GM12878 (cell line): ENCODE measurements around the gene CD79A. TPM values are rescaled to one million over a fixed set of nuclear protein-coding genes. Genes with fewer than 3 reads are reported as not detected.

Source experiments
- ATAC-seq: fragments of 200-7000 bp; cut with Tn5 transposase; 3 replicates; pipeline ENCODE4 v1.9.1; 2020; ENCODE audit warnings: mild to moderate bottlenecking, moderate library complexity
- BruUV-seq: library from RNA; stranded (reverse); fragments of 400-500 nt; replicated peaks from 2 replicates; lab custom pipeline; 2021; lab: Mats Ljungman, UMichigan
- CTCF ChIA-PET: fragments of 300-600 bp; sonication (Branson Sonifier 250); formaldehyde crosslinking; extraction: SDS; loops from one replicate; lab custom pipeline; 2021; ENCODE audit warnings: inconsistent platforms; lab: Yijun Ruan, JAX
- POLR2A ChIA-PET: fragments of 350-600 bp; formaldehyde crosslinking; extraction: SDS; loops from one replicate; lab custom pipeline; 2021; ENCODE audit warnings: inconsistent platforms; lab: Charles Lee
- RAD21 ChIA-PET: fragments of 300-600 bp; sonication (Branson Sonifier 250); formaldehyde crosslinking; loops from one replicate; lab custom pipeline; 2023; ENCODE audit warnings: antibody characterized with exemption; ENCODE audit not compliant: unreplicated experiment; lab: Charles Lee
- SMC1A ChIA-PET: fragments of 300-600 bp; sonication (Branson Sonifier 250); formaldehyde crosslinking; loops from one replicate; lab custom pipeline; 2023; ENCODE audit not compliant: unreplicated experiment, uncharacterized antibody; lab: Charles Lee
- DNase-seq: peaks from one replicate; pipeline ENCODE4 v3.0.0-alpha.2; 2011; ENCODE audit warnings: low read depth, low spot score
- FAIRE-seq: peaks from 3 replicates; lab custom pipeline; 2011; peaks lifted over from hg19 to GRCh38; lab: Jason Lieb, UNC
- H2AFZ ChIP-seq: 2 replicates; pipeline ENCODE4 v1.6.0; 2011; ENCODE audit warnings: low read depth, low read length, control low read depth; ENCODE audit not compliant: control insufficient read depth
- H3K27ac ChIP-seq: 2 replicates; pipeline ENCODE4 v1.5.1; 2011; ENCODE audit warnings: control low read depth; ENCODE audit not compliant: control insufficient read depth, insufficient read depth
- H3K27me3 ChIP-seq, 2 experiments: replicated peaks in 1 of 2; 2 replicates each; pipeline versions ENCODE4 v1.6.0 to v1.6.1; 2011; ENCODE audit warnings: low read length in 1 of 2; ENCODE audit not compliant: control insufficient read depth in 2 of 2, insufficient read depth in 2 of 2
- H3K36me3 ChIP-seq, 2 experiments: 2 replicates each; pipeline ENCODE4 v1.5.1; 2011; ENCODE audit warnings: low read length in 1 of 2; ENCODE audit not compliant: control insufficient read depth in 2 of 2, insufficient read depth in 2 of 2
- H3K4me1 ChIP-seq: 2 replicates; pipeline ENCODE4 v1.6.1; 2011; ENCODE audit warnings: mild to moderate bottlenecking, low read length, moderate library complexity, mixed read lengths; ENCODE audit not compliant: control insufficient read depth, insufficient read depth
- H3K4me2 ChIP-seq: 2 replicates; pipeline ENCODE4 v1.6.0; 2011; ENCODE audit warnings: control low read depth; ENCODE audit not compliant: control insufficient read depth, insufficient read depth
- H3K4me3 ChIP-seq: fragments of 200-600 bp; sonication (generic); 2 replicates; pipeline ENCODE4 v1.5.1; 2016
- H3K79me2 ChIP-seq: 2 replicates; pipeline ENCODE4 v1.6.0; 2011; ENCODE audit warnings: low read length; ENCODE audit not compliant: control insufficient read depth, insufficient read depth
- H3K9ac ChIP-seq: 2 replicates; pipeline ENCODE4 v1.8.0; 2011; ENCODE audit warnings: low read length, control low read depth, mixed read lengths; ENCODE audit not compliant: control insufficient read depth, insufficient read depth
- H3K9me3 ChIP-seq: replicated peaks from 3 replicates; pipeline ENCODE4 v1.5.1; 2011; ENCODE audit warnings: mild to moderate bottlenecking, low read length; ENCODE audit not compliant: control insufficient read depth, insufficient read depth
- H4K20me1 ChIP-seq: 2 replicates; pipeline ENCODE4 v1.6.0; 2011; ENCODE audit not compliant: control insufficient read depth, insufficient read depth
- BRCA1 ChIP-seq: IDR thresholded peaks from 2 replicates; pipeline ENCODE4 v1.6.1; 2011; ENCODE audit warnings: low read depth, low read length, improper control_type of control experiment
- CBFB ChIP-seq: IDR thresholded peaks from 2 replicates; pipeline ENCODE4 v1.6.1; 2016; ENCODE audit warnings: antibody characterized with exemption, low read depth
- CREB1 ChIP-seq: IDR thresholded peaks from 2 replicates; pipeline ENCODE4 v1.6.1; 2012; ENCODE audit warnings: low read depth, mild to moderate bottlenecking, inconsistent platforms
- EED ChIP-seq: sonication (generic); IDR thresholded peaks from 2 replicates; pipeline ENCODE4 v1.6.1; 2016; ENCODE audit warnings: antibody characterized with exemption, low read depth
- HDAC6 ChIP-seq: fragments of 200-600 bp; sonication (generic); IDR thresholded peaks from one replicate; pipeline ENCODE4 v1.8.0; 2017; ENCODE audit warnings: antibody characterized with exemption; ENCODE audit not compliant: unreplicated experiment
- KAT2A ChIP-seq: conservative IDR thresholded peaks from 2 replicates; pipeline ENCODE4 v1.6.1; 2011; ENCODE audit warnings: low read depth, low read length; ENCODE audit not compliant: control insufficient read depth
- MXI1 ChIP-seq: fragments of 150-350 bp; IDR thresholded peaks from 2 replicates; pipeline ENCODE4 v1.6.1; 2011; ENCODE audit warnings: low read depth, mild to moderate bottlenecking, inconsistent platforms, low read length, improper control_type of control experiment
- MYC ChIP-seq: IDR thresholded peaks from 2 replicates; pipeline ENCODE4 v1.6.1; 2011; ENCODE audit warnings: mild to moderate bottlenecking, low read length, moderate library complexity, inconsistent platforms; ENCODE audit not compliant: insufficient read depth, insufficient replicate concordance, insufficient read length, severe bottlenecking
- NR2F1 ChIP-seq: fragments of 450-650 bp; conservative IDR thresholded peaks from 2 replicates; pipeline ENCODE4 v1.6.1; 2017; ENCODE audit warnings: mild to moderate bottlenecking
- POLR2A ChIP-seq: IDR thresholded peaks from 2 replicates; pipeline ENCODE4 v1.6.1; 2011; ENCODE audit warnings: low read depth, mild to moderate bottlenecking, low read length
- RUNX3 ChIP-seq: IDR thresholded peaks from 2 replicates; pipeline ENCODE4 v1.6.1; 2012; ENCODE audit warnings: low read length, inconsistent platforms
- YBX1 ChIP-seq: fragments of 450-650 bp; IDR thresholded peaks from 2 replicates; pipeline ENCODE4 v1.6.1; 2016; ENCODE audit warnings: antibody characterized with exemption
- ZNF384 ChIP-seq: IDR thresholded peaks from 2 replicates; pipeline ENCODE4 v1.6.1; 2012; ENCODE audit warnings: low read depth, mild to moderate bottlenecking, low read length, improper control_type of control experiment, borderline replicate concordance
- ZNF622 ChIP-seq: fragments of 450-650 bp; IDR thresholded peaks from 2 replicates; pipeline ENCODE4 v1.6.1; 2017; ENCODE audit warnings: mild to moderate bottlenecking, inconsistent platforms
- ZSCAN29 ChIP-seq: fragments of 450-650 bp; IDR thresholded peaks from 2 replicates; pipeline ENCODE4 v1.6.1; 2017; ENCODE audit warnings: mild to moderate bottlenecking, moderate library complexity
- WGBS: methylation state at CpG from one replicate; pipeline ENCODE4 v1.1.6; 2016; ENCODE audit warnings: low lambda C conversion rate; ENCODE audit not compliant: insufficient replicate concordance, insufficient coverage; ENCODE audit errors: missing lambda C conversion rate; 5-methylcytosine and 5-hydroxymethylcytosine counted together
- in situ Hi-C: fragments of 300-500 bp; cut with MboI; formaldehyde crosslinking; loops from 9 replicates; pipeline ENCODE4 v1.14.3; 2018; ENCODE audit warnings: mixed read lengths
- intact Hi-C: fragments of 100-400 bp; cut with micrococcal nuclease; formaldehyde crosslinking; loops from one replicate; pipeline ENCODE4 v1.14.2; 2022; ENCODE audit not compliant: unreplicated experiment
- polyA plus RNA-seq, 11 experiments: library from polyadenylated mRNA; depleted of rRNA in 4 of 11; unstranded in 6 of 11; stranded (reverse) in 5 of 11; fragments of >200 nt; fragmentation: Nextera tagmentation in 4 of 11; fragmentation: Illumina TruSeq in 1 of 11; extraction: Ambion mirVana in 4 of 11; extraction: Trizol in 1 of 11; gene quantifications; 1 replicate in 1 of 11; 2 replicates in 10 of 11; pipeline versions ENCODE4 v1.2.1 to v1.2.3, GENCODE V29; 2011 to 2016; ENCODE audit warnings: inconsistent platforms in 2 of 11, missing spikeins in 2 of 11, low read depth in 1 of 11
- total RNA-seq, 4 experiments: library from RNA; depleted of rRNA in 3 of 4; stranded (reverse); fragments of >200 nt in 3 of 4; fragmentation: Illumina TruSeq in 1 of 4; extraction: Trizol in 1 of 4; gene quantifications; 2 replicates each; pipeline versions ENCODE4 v1.2.1 to v1.2.3, GENCODE V29; 2013 to 2021

CD79A gene
- total and polyA plus RNA-seq, 10 of the 15 experiments (the other 5 are each of a cell fraction or from before 2014, with no cell fraction given), result 38.8 to 414 (median 282) TPM

GRCh38 chr19:41868120-41868988 is 8.7 kb upstream of the CD79A start:
- peak overlapping the region; percentile 26; the same call in 1 of the 2 replicates for H3K9ac ChIP-seq
- H3K79me2 ChIP-seq, result peaks cover 50% of the 10 kb centered on the region

DNA sequence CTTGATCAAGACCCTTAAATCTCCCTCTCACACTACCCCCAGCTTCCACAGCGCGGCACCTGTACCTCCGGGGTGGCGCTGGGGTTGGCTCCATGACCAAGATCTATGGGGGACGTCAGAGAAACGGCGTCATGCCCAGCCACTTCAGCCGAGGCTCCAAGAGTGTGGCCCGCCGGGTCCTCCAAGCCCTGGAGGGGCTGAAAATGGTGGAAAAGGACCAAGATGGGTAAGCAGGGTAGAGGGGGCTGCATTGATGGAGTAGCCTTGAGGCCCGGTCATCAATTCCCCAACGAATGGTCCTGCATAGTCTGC is 8.1 kb upstream of the CD79A start:
- DNase-seq, result no peak
- CTCF ChIA-PET, result interaction anchor here (0.9 to 1.1 kb wide), 2 partner anchors 16 to 74 kb away, joined by 3 to 5 read pairs; no protein-coding TSS in a partner anchor
- peaks cover 78% of the 10 kb centered on the region for H3K4me1 ChIP-seq
- peaks cover 46% of the 10 kb centered on the region for H3K79me2 ChIP-seq
- POLR2A ChIA-PET, result interaction anchor here (0.6 to 6.6 kb wide), 3 partner anchors 9 to 77 kb away, joined by 3 to 46 read pairs (median 4); partner anchors contain the start of gene RPS19
- peak overlapping the region; percentile 47 for H3K4me2 ChIP-seq
- H3K27ac ChIP-seq, result no peak overlapping the region
- no peak overlapping the region for H2AFZ ChIP-seq
- no peaks in the 10 kb centered on the region for H3K9me3 ChIP-seq
- no peak for ATAC-seq
- no peak for FAIRE-seq
- in situ Hi-C loops (no loop called here), intact Hi-C loops (no loop called here)
- H3K27me3 ChIP-seq, result no peaks in the 10 kb centered on the region
- WGBS, result 84% methylated on average over 12 of the region's 12 CpGs
- SMC1A ChIA-PET, result interaction anchor here (0.5 to 1.5 kb wide), 2 partner anchors 9 to 250 kb away, joined by 3 to 10 read pairs; partner anchors contain the start of gene RPS19
- peaks cover 30% of the 10 kb centered on the region for H4K20me1 ChIP-seq
- H3K9ac ChIP-seq, result no peak overlapping the region
- H3K4me3 ChIP-seq, result no peak overlapping the region
- RAD21 ChIA-PET, result interaction anchor here (1.0 to 1.4 kb wide), 2 partner anchors 10 to 82 kb away, joined by 4 to 6 read pairs; no protein-coding TSS in a partner anchor
- no TSS peak for BruUV-seq
- peaks cover 29 to 34% of the 10 kb centered on the region in 2 experiments for H3K36me3 ChIP-seq
- no peak for TF ChIP-seq ZNF384
- no peak for TF ChIP-seq RUNX3
- no peak for TF ChIP-seq BRCA1
- TF ChIP-seq ZSCAN29, result no peak
- TF ChIP-seq YBX1, result no peak
- no peak for TF ChIP-seq KAT2A
- no peak for TF ChIP-seq NR2F1
- TF ChIP-seq ZNF622, result no peak
- TF ChIP-seq MYC, result no peak
- no peak for TF ChIP-seq HDAC6
- TF ChIP-seq CREB1, result no peak
- no peak for TF ChIP-seq EED

More at GRCh38 chr19:41868120-41868988, 8.7 kb upstream of the CD79A start:
- Histone ChIP-seq H3K9me3 (no peaks in the 10 kb centered on the region), H3K27ac (no peak overlapping the region; the same call in 1 of the 2 replicates), H3K4me2 (peak overlapping the region; percentile 71), H3K4me1 (peaks cover 79% of the 10 kb centered on the region), H3K36me3 (peaks cover 31 to 37% of the 10 kb centered on the region in 2 experiments), H4K20me1 (peaks cover 31% of the 10 kb centered on the region), H2AFZ (no peak overlapping the region), H3K4me3 (peak overlapping the region; percentile 8; the same call in 1 of the 2 replicates), H3K27me3 (no peaks in the 10 kb centered on the region)
- TF ChIP-seq CBFB (0 out of 2 replicates have a peak, but pooled peaks have one; percentile 34), POLR2A (peak; percentile 64; the same call in 1 of the 2 replicates), MXI1 (no peak)
- no TSS peak for BruUV-seq
- ChIA-PET RAD21 (interaction anchor here (1.4 kb wide), 1 partner anchor 10 kb away, joined by 6 read pairs; no protein-coding TSS in a partner anchor), CTCF (interaction anchor here (0.7 to 1.1 kb wide), 4 partner anchors 9 to 84 kb away, joined by 3 to 5 read pairs (median 4); no protein-coding TSS in a partner anchor), SMC1A (interaction anchor here (0.5 to 1.6 kb wide), 4 partner anchors 8 to 250 kb away, joined by 3 to 10 read pairs (median 4); partner anchors contain the start of gene RPS19), POLR2A (interaction anchor here (0.6 to 6.6 kb wide), 5 partner anchors 9 to 1611 kb away, joined by 3 to 46 read pairs (median 3); partner anchors contain the start of gene RPS19)
- no peak for FAIRE-seq
- intact Hi-C loops, result no loop called here
- no peak for ATAC-seq
- DNase-seq, result no peak
- 50% methylated on average over 9 of the region's 10 CpGs for WGBS
- in situ Hi-C loops, result no loop called here
